ENCODE data around the gene TBC1D22A.

TBC1D22A gene

GRCh38 chr22:47080100-47080499, 317.6 kb downstream of the TBC1D22A start:
- no peak for DNase-seq (ENCODE audit: low read depth)

- no peak for DNase-seq (ENCODE audit: low read depth)
These were observed 320.1 kb downstream of the TBC1D22A start for GRCh38 chr22:47082505-47082904.

- no peak for DNase-seq (ENCODE audit: low read depth)
These were observed 321.0 kb downstream of the TBC1D22A start for GRCh38 chr22:47083379-47083986.

- no peak for DNase-seq (ENCODE audit: low read depth)
These were observed 321.8 kb downstream of the TBC1D22A start for GRCh38 chr22:47084226-47084625.

- no peak for DNase-seq (ENCODE audit: low read depth)
These were observed 324.3 kb downstream of the TBC1D22A start for GRCh38 chr22:47086596-47087248.

GRCh38 chr22:47088480-47089158, 326.2 kb downstream of the TBC1D22A start:
- DNase-seq (ENCODE audit: low read depth) = no peak

GRCh38 chr22:47089374-47089773, 326.9 kb downstream of the TBC1D22A start:
- no peak for DNase-seq (ENCODE audit: low read depth)

GRCh38 chr22:47089796-47090460, 327.5 kb downstream of the TBC1D22A start:
- DNase-seq (ENCODE audit: low read depth) = no peak

- DNase-seq (ENCODE audit: low read depth) = peak; percentile 37
These were observed 328.3 kb downstream of the TBC1D22A start for GRCh38 chr22:47090591-47091245.

- no peak for DNase-seq (ENCODE audit: low read depth)
These were observed 328.8 kb downstream of the TBC1D22A start for GRCh38 chr22:47091246-47091651.

GRCh38 chr22:47091921-47092700, 329.7 kb downstream of the TBC1D22A start:
- no peak for DNase-seq (ENCODE audit: low read depth)

GRCh38 chr22:47092896-47093311, 330.5 kb downstream of the TBC1D22A start:
- no peak for DNase-seq (ENCODE audit: low read depth)

GRCh38 chr22:47093720-47094119, 331.3 kb downstream of the TBC1D22A start:
- no peak for DNase-seq (ENCODE audit: low read depth)

- DNase-seq (ENCODE audit: low read depth) = no peak
These were observed 332.4 kb downstream of the TBC1D22A start for GRCh38 chr22:47094861-47095330.

GRCh38 chr22:47095395-47096122, 333.1 kb downstream of the TBC1D22A start:
- DNase-seq (ENCODE audit: low read depth) = no peak

- no peak for DNase-seq (ENCODE audit: low read depth)
These were observed 335.7 kb downstream of the TBC1D22A start for GRCh38 chr22:47098121-47098520.

- DNase-seq (ENCODE audit: low read depth) = no peak
These were observed 336.1 kb downstream of the TBC1D22A start for GRCh38 chr22:47098554-47098953.

- DNase-seq (ENCODE audit: low read depth) = no peak
These were observed 337.6 kb downstream of the TBC1D22A start for GRCh38 chr22:47100019-47100418.

- no peak for DNase-seq (ENCODE audit: low read depth)
These were observed 338.3 kb downstream of the TBC1D22A start for GRCh38 chr22:47100646-47101200.

GRCh38 chr22:47101321-47101885, 339.0 kb downstream of the TBC1D22A start:
- DNase-seq (ENCODE audit: low read depth) = no peak
